CD14-positive monocyte (primary cell): Measurements from ENCODE around the gene INSIG2. TPM values are rescaled to one million over a fixed set of nuclear protein-coding genes. Genes with fewer than 3 reads are reported as not detected.

Experiments used
- DNase-seq, 3 donors: peaks; one replicate each; pipeline ENCODE4 v3.0.0-alpha.2; 2011 to 2022
- H2AFZ ChIP-seq: 2 replicates; pipeline ENCODE4 v1.6.0; 2012; ENCODE audit warnings: mild to moderate bottlenecking, low read depth, low read length, inconsistent platforms; ENCODE audit not compliant: insufficient read depth, poor library complexity, severe bottlenecking
- H3K27ac ChIP-seq, 2 donors: 1 replicate in 1 of 2; 2 replicates in 1 of 2; pipeline ENCODE4 v1.5.1; 2012 to 2013; ENCODE audit warnings: low read length in 2 of 2, control low read depth in 1 of 2, inconsistent platforms in 1 of 2, low read depth in 1 of 2, mild to moderate bottlenecking in 1 of 2
- H3K27me3 ChIP-seq, 2 donors: one replicate each; pipeline versions ENCODE4 v1.6.0 to v1.6.1; 2011 to 2013; ENCODE audit warnings: low read length in 2 of 2; ENCODE audit not compliant: control insufficient read depth in 2 of 2, insufficient read depth in 2 of 2
- H3K36me3 ChIP-seq, 2 donors: replicated peaks in 1 of 2; 1 replicate in 1 of 2; 2 replicates in 1 of 2; pipeline versions ENCODE4 v1.5.1 to v1.6.1; 2012 to 2013; ENCODE audit warnings: low read length in 2 of 2, control low read depth in 1 of 2, inconsistent platforms in 1 of 2, mild to moderate bottlenecking in 1 of 2; ENCODE audit not compliant: insufficient read depth in 2 of 2, control insufficient read depth in 1 of 2
- H3K4me1 ChIP-seq, 2 donors: 1 replicate in 1 of 2; 2 replicates in 1 of 2; pipeline versions ENCODE4 v1.5.1 to v1.6.1; 2012 to 2013; ENCODE audit warnings: low read length in 2 of 2, control low read depth in 1 of 2, inconsistent platforms in 1 of 2, mild to moderate bottlenecking in 1 of 2, moderate library complexity in 1 of 2; ENCODE audit not compliant: insufficient read depth in 2 of 2, control insufficient read depth in 1 of 2
- H3K4me2 ChIP-seq: replicated peaks from 2 replicates; pipeline ENCODE3; 2012; ENCODE audit warnings: low read length, moderate library complexity, mild to moderate bottlenecking; ENCODE audit not compliant: poor library complexity, severe bottlenecking; ENCODE audit errors: extremely low read depth
- H3K4me3 ChIP-seq, 3 experiments: fragments of 200-600 bp in 1 of 3; sonication (generic) in 1 of 3; replicated peaks in 1 of 3; 1 replicate in 2 of 3; 2 replicates in 1 of 3; pipeline ENCODE4 v1.5.1; 2011 to 2013; ENCODE audit warnings: low read length in 3 of 3, mild to moderate bottlenecking in 3 of 3, control low read depth in 2 of 3, low read depth in 2 of 3, inconsistent platforms in 1 of 3, moderate library complexity in 1 of 3
- H3K79me2 ChIP-seq: 2 replicates; pipeline ENCODE4 v1.6.0; 2012; ENCODE audit warnings: mild to moderate bottlenecking, control low read depth, inconsistent platforms, low read length, moderate library complexity; ENCODE audit not compliant: insufficient read depth
- H3K9ac ChIP-seq: 2 replicates; pipeline ENCODE4 v1.6.0; 2017; ENCODE audit warnings: low read length, mild to moderate bottlenecking; ENCODE audit not compliant: insufficient read depth, poor library complexity, severe bottlenecking
- H3K9me3 ChIP-seq, 2 donors: replicated peaks in 1 of 2; 1 replicate in 1 of 2; 2 replicates in 1 of 2; pipeline versions ENCODE4 v1.5.1 to v1.6.1; 2012 to 2013; ENCODE audit warnings: low read length in 2 of 2, control low read depth in 1 of 2; ENCODE audit not compliant: control insufficient read depth in 1 of 2, insufficient read depth in 1 of 2
- H4K20me1 ChIP-seq: 2 replicates; pipeline ENCODE4 v1.6.0; 2012; ENCODE audit warnings: mild to moderate bottlenecking, low read length, control low read depth, moderate library complexity; ENCODE audit not compliant: insufficient read depth
- H3K27ac Mint-ChIP-seq, 7 donors: one replicate each; pipeline ENCODE4 v1.8.0; 2020; ENCODE audit warnings: mild to moderate bottlenecking in 7 of 7, mixed read lengths in 7 of 7, moderate library complexity in 6 of 7, inconsistent platforms in 2 of 7
- H3K27me3 Mint-ChIP-seq, 3 donors: one replicate each; pipeline ENCODE4 v1.8.0; 2021 to 2022; ENCODE audit warnings: low read depth in 3 of 3, mild to moderate bottlenecking in 3 of 3, mixed read lengths in 3 of 3, moderate library complexity in 3 of 3, inconsistent platforms in 1 of 3
- H3K36me3 Mint-ChIP-seq, 2 donors: one replicate each; pipeline ENCODE4 v1.8.0; 2020; ENCODE audit warnings: mixed read lengths in 2 of 2, inconsistent platforms in 1 of 2, mild to moderate bottlenecking in 1 of 2
- H3K4me1 Mint-ChIP-seq: one replicate; pipeline ENCODE4 v1.8.0; 2020; ENCODE audit warnings: mild to moderate bottlenecking, mixed read lengths
- H3K4me3 Mint-ChIP-seq, 2 donors: one replicate each; pipeline ENCODE4 v1.8.0; 2020; ENCODE audit warnings: mild to moderate bottlenecking in 2 of 2, mixed read lengths in 2 of 2, moderate library complexity in 1 of 2
- H3K9me3 Mint-ChIP-seq, 7 donors: one replicate each; pipeline ENCODE4 v1.8.0; 2020 to 2022; ENCODE audit warnings: mixed read lengths in 7 of 7, mild to moderate bottlenecking in 6 of 7, moderate library complexity in 6 of 7, inconsistent platforms in 2 of 7
- WGBS: methylation state at CpG from one replicate; pipeline ENCODE4 v1.1.5; 2013; ENCODE audit warnings: missing lambda C conversion rate; ENCODE audit not compliant: insufficient coverage; 5-methylcytosine and 5-hydroxymethylcytosine counted together
- intact Hi-C, 2 donors: fragments of 100-400 bp; cut with micrococcal nuclease; formaldehyde crosslinking; loops; one replicate each; pipeline versions ENCODE4 v1.15.0 to v1.15.1; 2023
- polyA plus RNA-seq, 3 donors: library from polyadenylated mRNA; depleted of rRNA in 1 of 3; unstranded in 2 of 3; stranded (reverse) in 1 of 3; fragments of 300-500 nt in 2 of 3; fragments of >200 nt in 1 of 3; fragmentation: Illumina TruSeq in 2 of 3; gene quantifications; 1 replicate in 2 of 3; 2 replicates in 1 of 3; pipeline ENCODE4 v1.2.3, GENCODE V29; 2012 to 2021
- TF ChIP-seq, protein P1 (sequence below): fragments of 200-600 bp; IDR thresholded peaks from one replicate; pipeline ENCODE4 v1.8.0; 2022; ENCODE audit warnings: antibody characterized with exemption, mild to moderate bottlenecking

The INSIG2 gene
- polyA plus RNA-seq, 3 donors: 13.6 to 17.2 (median 14.8) TPM

GRCh38 chr2:118053681-118054080, 34.6 kb upstream of the INSIG2 start:
- H3K4me1 ChIP-seq: peaks cover 60 to 64% of the 10 kb centered on the region in 2 donors
- no peaks in the 10 kb centered on the region for H3K9me3 ChIP-seq
- H3K27ac ChIP-seq: no peak overlapping the region
- no peak overlapping the region for H3K4me3 Mint-ChIP-seq
- 97% methylated on average over 5 of the region's 7 CpGs for WGBS
- no peaks in the 10 kb centered on the region for H4K20me1 ChIP-seq
- intact Hi-C loops: loop anchor here in 1 of 2 donors (5.0 kb wide), 1 partner anchor 36 kb away; no protein-coding TSS in a partner anchor
- H3K9ac ChIP-seq: no peak overlapping the region
- H3K4me3 ChIP-seq: no peak overlapping the region
- H3K4me1 Mint-ChIP-seq: peaks cover 62% of the 10 kb centered on the region
- no peaks in the 10 kb centered on the region for H3K36me3 ChIP-seq
- H3K27me3 Mint-ChIP-seq: peaks cover 0 to 2% (median 0%) of the 10 kb centered on the region in 3 donors
- no peaks in the 10 kb centered on the region for H3K27me3 ChIP-seq
- H2AFZ ChIP-seq: no peak overlapping the region
- no peak for DNase-seq
- TF ChIP-seq, protein P1, sequence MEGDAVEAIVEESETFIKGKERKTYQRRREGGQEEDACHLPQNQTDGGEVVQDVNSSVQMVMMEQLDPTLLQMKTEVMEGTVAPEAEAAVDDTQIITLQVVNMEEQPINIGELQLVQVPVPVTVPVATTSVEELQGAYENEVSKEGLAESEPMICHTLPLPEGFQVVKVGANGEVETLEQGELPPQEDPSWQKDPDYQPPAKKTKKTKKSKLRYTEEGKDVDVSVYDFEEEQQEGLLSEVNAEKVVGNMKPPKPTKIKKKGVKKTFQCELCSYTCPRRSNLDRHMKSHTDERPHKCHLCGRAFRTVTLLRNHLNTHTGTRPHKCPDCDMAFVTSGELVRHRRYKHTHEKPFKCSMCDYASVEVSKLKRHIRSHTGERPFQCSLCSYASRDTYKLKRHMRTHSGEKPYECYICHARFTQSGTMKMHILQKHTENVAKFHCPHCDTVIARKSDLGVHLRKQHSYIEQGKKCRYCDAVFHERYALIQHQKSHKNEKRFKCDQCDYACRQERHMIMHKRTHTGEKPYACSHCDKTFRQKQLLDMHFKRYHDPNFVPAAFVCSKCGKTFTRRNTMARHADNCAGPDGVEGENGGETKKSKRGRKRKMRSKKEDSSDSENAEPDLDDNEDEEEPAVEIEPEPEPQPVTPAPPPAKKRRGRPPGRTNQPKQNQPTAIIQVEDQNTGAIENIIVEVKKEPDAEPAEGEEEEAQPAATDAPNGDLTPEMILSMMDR: no peak
- peaks cover 0 to 2% (median 0%) of the 10 kb centered on the region in 7 donors for H3K9me3 Mint-ChIP-seq
- H3K27ac Mint-ChIP-seq: no peak overlapping the region
- no peak overlapping the region for H3K4me2 ChIP-seq
- no peaks in the 10 kb centered on the region for H3K79me2 ChIP-seq
- H3K36me3 Mint-ChIP-seq: no peaks in the 10 kb centered on the region

DNA sequence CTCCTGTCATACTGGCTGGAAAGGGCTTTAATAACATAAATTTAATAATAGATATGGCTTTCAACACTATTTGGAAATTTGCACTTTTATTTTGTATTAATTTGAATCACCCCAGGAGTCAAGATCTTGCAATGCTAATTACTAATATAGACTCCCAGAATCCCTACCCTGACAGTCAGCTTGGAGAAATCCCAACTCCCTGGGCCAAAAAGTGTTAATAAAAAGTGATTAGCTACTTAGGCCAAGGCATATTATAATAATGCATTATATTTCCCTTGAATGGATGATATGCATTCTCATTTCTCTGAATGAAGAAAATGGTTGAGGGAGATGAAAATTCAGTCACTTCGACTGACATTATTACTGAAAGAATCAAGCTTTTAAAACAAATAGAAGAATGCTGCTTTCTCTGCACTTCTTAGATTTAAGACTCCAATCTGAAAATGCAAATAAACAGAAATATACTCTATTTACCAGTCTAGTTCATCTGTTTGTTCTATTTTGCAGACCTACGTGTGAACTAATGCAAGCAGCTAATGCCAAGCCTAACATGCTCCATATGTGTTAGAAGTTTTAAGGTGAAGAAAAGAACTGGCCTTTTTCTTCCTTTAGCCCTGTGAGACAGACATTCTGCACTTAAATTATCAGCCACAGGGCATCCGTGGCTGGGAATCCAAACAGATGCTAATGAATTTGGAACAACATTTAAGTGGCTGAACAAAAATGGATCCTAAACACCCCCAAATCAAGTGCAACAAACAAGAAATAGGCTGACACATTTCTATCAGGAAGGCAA, 33.9 kb upstream of the INSIG2 start:
- H3K9me3 Mint-ChIP-seq: peaks cover 0 to 2% (median 0%) of the 10 kb centered on the region in 7 donors
- no peaks in the 10 kb centered on the region for H3K9me3 ChIP-seq
- H3K27me3 ChIP-seq: no peaks in the 10 kb centered on the region
- DNase-seq: no peak
- TF ChIP-seq, protein P1: no peak
- peak overlapping the region in 6 of 7 donors; percentile 90 to 98 (median 96) for H3K27ac Mint-ChIP-seq
- peaks cover 64% of the 10 kb centered on the region for H3K4me1 Mint-ChIP-seq
- WGBS: 100% methylated on average over 1 of the region's 3 CpGs
- peak overlapping the region in 1 of 3 experiments; percentile 45 for H3K4me3 ChIP-seq
- intact Hi-C loops: loop anchor here (5.0 kb wide), 2 partner anchors 32 to 37 kb away; no protein-coding TSS in a partner anchor
- no peak overlapping the region for H3K4me3 Mint-ChIP-seq
- peaks cover 0 to 2% (median 0%) of the 10 kb centered on the region in 3 donors for H3K27me3 Mint-ChIP-seq
- H3K9ac ChIP-seq: no peak overlapping the region
- no peaks in the 10 kb centered on the region for H4K20me1 ChIP-seq
- no peak overlapping the region for H3K4me2 ChIP-seq
- H3K4me1 ChIP-seq: peaks cover 63 to 68% of the 10 kb centered on the region in 2 donors
- H3K36me3 ChIP-seq: no peaks in the 10 kb centered on the region
- no peaks in the 10 kb centered on the region for H3K79me2 ChIP-seq
- H3K27ac ChIP-seq: peak overlapping the region in 1 of 2 donors; percentile 90
- no peaks in the 10 kb centered on the region for H3K36me3 Mint-ChIP-seq
- H2AFZ ChIP-seq: peak overlapping the region; percentile 50
